Caco-2 (cell line): Measurements from ENCODE around the gene TMPRSS4. TPM values are rescaled to one million over a fixed set of nuclear protein-coding genes. Genes with fewer than 3 reads are reported as not detected.

Experiments
- BruUV-seq: library from RNA; stranded (reverse); fragments of 400-500 nt; replicated peaks from 2 replicates; lab custom pipeline; 2021; lab: Mats Ljungman, UMichigan
- CTCF ChIA-PET: fragments of 300-600 bp; sonication (Branson Sonifier 250); formaldehyde crosslinking; loops from one replicate; lab custom pipeline; 2022; ENCODE audit warnings: antibody characterized with exemption; lab: Charles Lee
- POLR2A ChIA-PET: fragments of 300-600 bp; sonication (Branson Sonifier 250); formaldehyde crosslinking; loops from one replicate; lab custom pipeline; 2022; ENCODE audit warnings: antibody characterized with exemption; lab: Charles Lee
- DNase-seq, 2 experiments: peaks; one replicate each; pipeline versions ENCODE4 v3.0.0 to v3.0.0-alpha.2; 2020 to 2022
- H3K27me3 ChIP-seq: replicated peaks from 2 replicates; pipeline ENCODE4 v1.6.0; 2011; ENCODE audit warnings: low read length; ENCODE audit not compliant: control insufficient read depth, insufficient read depth
- H3K36me3 ChIP-seq: 2 replicates; pipeline ENCODE4 v1.5.1; 2011; ENCODE audit warnings: low read length; ENCODE audit not compliant: control insufficient read depth, insufficient read depth
- H3K4me1 ChIP-seq: fragments of 250-450 bp; sonication (Bioruptor Pico); 2 replicates; pipeline ENCODE4 v1.5.1; 2020; ENCODE audit warnings: mild to moderate bottlenecking
- H3K4me3 ChIP-seq: 2 replicates; pipeline ENCODE4 v1.5.1; 2011; ENCODE audit warnings: low read depth, mild to moderate bottlenecking, control low read depth, low read length
- H3K9me3 ChIP-seq: fragments of 250-450 bp; sonication (Bioruptor Pico); 2 replicates; pipeline ENCODE4 v1.5.1; 2020; ENCODE audit warnings: mild to moderate bottlenecking, moderate library complexity
- H3K27ac Mint-ChIP-seq: one replicate; pipeline ENCODE4 v1.8.0; 2022; ENCODE audit warnings: mixed read lengths; ENCODE audit not compliant: unreplicated experiment
- H3K27me3 Mint-ChIP-seq: one replicate; pipeline ENCODE4 v1.8.0; 2022; ENCODE audit warnings: mixed read lengths; ENCODE audit not compliant: insufficient read depth, unreplicated experiment
- H3K36me3 Mint-ChIP-seq: one replicate; pipeline ENCODE4 v1.8.0; 2022; ENCODE audit warnings: mild to moderate bottlenecking, mixed read lengths; ENCODE audit not compliant: insufficient read depth, unreplicated experiment
- H3K4me1 Mint-ChIP-seq: one replicate; pipeline ENCODE4 v1.8.0; 2022; ENCODE audit warnings: low read depth, mixed read lengths; ENCODE audit not compliant: unreplicated experiment
- H3K4me3 Mint-ChIP-seq: one replicate; pipeline ENCODE4 v1.8.0; 2022; ENCODE audit warnings: mild to moderate bottlenecking, moderate library complexity, mixed read lengths; ENCODE audit not compliant: unreplicated experiment
- H3K9me3 Mint-ChIP-seq: one replicate; pipeline ENCODE4 v1.8.0; 2022; ENCODE audit warnings: mixed read lengths; ENCODE audit not compliant: unreplicated experiment
- intact Hi-C: fragments of 100-400 bp; cut with micrococcal nuclease; formaldehyde crosslinking; loops from one replicate; pipeline ENCODE4 v1.10.0; 2022; ENCODE audit not compliant: unreplicated experiment
- total RNA-seq: library from RNA; stranded (reverse); gene quantifications from 2 replicates; pipeline ENCODE4 v1.2.3, GENCODE V29; 2022
- TF ChIP-seq, protein P1 (sequence below), 2 experiments: fragments of 200-600 bp in 1 of 2; IDR thresholded peaks; 1 replicate in 1 of 2; 2 replicates in 1 of 2; pipeline versions ENCODE4 v1.5.1 to v1.8.0; 2011 to 2022; ENCODE audit warnings: antibody characterized with exemption in 1 of 2, control low read depth in 1 of 2, inconsistent platforms in 1 of 2, low read depth in 1 of 2, low read length in 1 of 2, mild to moderate bottlenecking in 1 of 2, moderate library complexity in 1 of 2; ENCODE audit not compliant: insufficient read depth in 1 of 2, severe bottlenecking in 1 of 2, unreplicated experiment in 1 of 2

Gene TMPRSS4
- total RNA-seq, 1 experiment from 2014 or later, result 86.4 TPM

DNA sequence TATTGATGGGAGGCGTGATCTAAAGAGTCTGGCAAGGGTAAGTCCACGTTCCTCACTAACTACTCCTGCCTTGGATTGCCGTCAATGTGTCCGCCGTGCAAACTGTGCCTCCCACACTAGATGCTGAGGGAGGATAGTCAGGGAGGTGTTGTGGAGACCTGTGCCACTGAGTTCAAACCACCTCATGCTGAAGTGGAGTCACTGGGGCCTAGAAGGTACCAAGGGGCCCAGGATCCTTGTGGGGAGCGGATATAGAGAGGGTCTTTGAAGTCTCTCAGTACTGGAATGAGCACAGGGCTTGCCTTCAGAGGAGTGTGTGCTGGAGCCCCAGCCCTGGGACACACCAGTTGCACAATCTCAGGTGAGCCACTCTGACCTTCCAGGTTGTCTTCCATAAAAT, 27.1 kb upstream of the TMPRSS4 start:
- Mint-ChIP-seq H3K9me3 (no peaks in the 10 kb centered on the region), H3K36me3 (no peaks in the 10 kb centered on the region), H3K4me3 (no peak overlapping the region), H3K4me1 (no peaks in the 10 kb centered on the region), H3K27ac (no peak overlapping the region), H3K27me3 (peaks cover 8% of the 10 kb centered on the region)
- TF ChIP-seq, protein P1, sequence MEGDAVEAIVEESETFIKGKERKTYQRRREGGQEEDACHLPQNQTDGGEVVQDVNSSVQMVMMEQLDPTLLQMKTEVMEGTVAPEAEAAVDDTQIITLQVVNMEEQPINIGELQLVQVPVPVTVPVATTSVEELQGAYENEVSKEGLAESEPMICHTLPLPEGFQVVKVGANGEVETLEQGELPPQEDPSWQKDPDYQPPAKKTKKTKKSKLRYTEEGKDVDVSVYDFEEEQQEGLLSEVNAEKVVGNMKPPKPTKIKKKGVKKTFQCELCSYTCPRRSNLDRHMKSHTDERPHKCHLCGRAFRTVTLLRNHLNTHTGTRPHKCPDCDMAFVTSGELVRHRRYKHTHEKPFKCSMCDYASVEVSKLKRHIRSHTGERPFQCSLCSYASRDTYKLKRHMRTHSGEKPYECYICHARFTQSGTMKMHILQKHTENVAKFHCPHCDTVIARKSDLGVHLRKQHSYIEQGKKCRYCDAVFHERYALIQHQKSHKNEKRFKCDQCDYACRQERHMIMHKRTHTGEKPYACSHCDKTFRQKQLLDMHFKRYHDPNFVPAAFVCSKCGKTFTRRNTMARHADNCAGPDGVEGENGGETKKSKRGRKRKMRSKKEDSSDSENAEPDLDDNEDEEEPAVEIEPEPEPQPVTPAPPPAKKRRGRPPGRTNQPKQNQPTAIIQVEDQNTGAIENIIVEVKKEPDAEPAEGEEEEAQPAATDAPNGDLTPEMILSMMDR (IDR thresholded peaks at IDR 0.05; ENCODE audit: insufficient read depth in 1 of 2, low read depth in 1 of 2, low read length in 1 of 2, severe bottlenecking in 1 of 2, unreplicated experiment in 1 of 2), result no peak
- no peak for DNase-seq
- CTCF ChIA-PET, result no interaction called here
- H3K4me3 ChIP-seq, result no peak overlapping the region
- no peaks in the 10 kb centered on the region for H3K9me3 ChIP-seq
- H3K4me1 ChIP-seq, result no peaks in the 10 kb centered on the region
- no TSS peak for BruUV-seq
- H3K27me3 ChIP-seq, result no peaks in the 10 kb centered on the region
- intact Hi-C loops, result loop anchor here (5.0 kb wide), 1 partner anchor 62 kb away; the partner anchor contains the start of gene IL10RA
- POLR2A ChIA-PET, result no interaction called here
- H3K36me3 ChIP-seq, result no peaks in the 10 kb centered on the region

DNA sequence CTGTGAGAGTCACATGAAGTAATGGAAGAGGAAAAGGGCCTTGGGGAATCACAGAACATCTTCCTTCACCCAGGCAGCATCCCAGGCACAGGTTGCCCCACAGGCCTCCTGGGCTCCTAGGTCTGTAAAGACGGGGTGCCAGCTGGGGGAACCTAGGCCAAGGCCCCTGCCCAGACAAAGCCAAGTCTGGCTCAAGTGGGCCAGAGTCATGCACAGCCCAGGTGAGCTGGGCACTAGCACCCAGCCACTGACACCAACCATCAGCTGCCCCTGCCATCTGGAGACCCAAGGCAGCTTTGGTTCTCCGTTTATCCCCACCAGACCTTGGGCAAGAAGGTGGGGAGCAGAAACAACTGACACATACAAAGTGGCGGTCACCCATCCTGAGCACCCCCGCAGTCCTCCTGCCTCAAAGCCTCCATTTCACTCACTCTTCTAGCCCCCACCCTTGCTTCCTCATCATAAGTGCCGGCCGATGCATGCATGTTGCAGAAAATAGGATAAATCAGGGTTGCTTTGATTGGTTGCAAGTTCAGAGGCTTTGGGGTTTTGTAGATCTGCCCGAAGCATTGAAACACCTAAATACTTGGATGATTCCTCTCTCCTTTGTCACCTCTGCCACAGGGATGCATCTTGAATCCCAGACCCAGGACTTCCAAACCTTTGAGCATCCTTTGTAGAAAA, 26.5 kb upstream of the TMPRSS4 start:
- no peaks in the 10 kb centered on the region for H3K36me3 ChIP-seq
- no peak overlapping the region for H3K4me3 ChIP-seq
- no peaks in the 10 kb centered on the region for H3K4me1 ChIP-seq
- no peak for DNase-seq
- no peaks in the 10 kb centered on the region for H3K9me3 Mint-ChIP-seq
- H3K9me3 ChIP-seq, result no peaks in the 10 kb centered on the region
- TF ChIP-seq, protein P1 (IDR thresholded peaks at IDR 0.05; ENCODE audit: insufficient read depth in 1 of 2, low read depth in 1 of 2, low read length in 1 of 2, severe bottlenecking in 1 of 2, unreplicated experiment in 1 of 2), result no peak
- ChIA-PET POLR2A (no interaction called here), CTCF (no interaction called here)
- intact Hi-C loops, result loop anchor here (5.0 kb wide), 1 partner anchor 63 kb away; the partner anchor contains the start of gene IL10RA
- H3K27me3 ChIP-seq, result no peaks in the 10 kb centered on the region
- no peaks in the 10 kb centered on the region for H3K4me1 Mint-ChIP-seq
- H3K27ac Mint-ChIP-seq, result no peak overlapping the region
- H3K4me3 Mint-ChIP-seq, result no peak overlapping the region
- H3K27me3 Mint-ChIP-seq, result peaks cover 4% of the 10 kb centered on the region
- no TSS peak for BruUV-seq
- H3K36me3 Mint-ChIP-seq, result no peaks in the 10 kb centered on the region

DNA sequence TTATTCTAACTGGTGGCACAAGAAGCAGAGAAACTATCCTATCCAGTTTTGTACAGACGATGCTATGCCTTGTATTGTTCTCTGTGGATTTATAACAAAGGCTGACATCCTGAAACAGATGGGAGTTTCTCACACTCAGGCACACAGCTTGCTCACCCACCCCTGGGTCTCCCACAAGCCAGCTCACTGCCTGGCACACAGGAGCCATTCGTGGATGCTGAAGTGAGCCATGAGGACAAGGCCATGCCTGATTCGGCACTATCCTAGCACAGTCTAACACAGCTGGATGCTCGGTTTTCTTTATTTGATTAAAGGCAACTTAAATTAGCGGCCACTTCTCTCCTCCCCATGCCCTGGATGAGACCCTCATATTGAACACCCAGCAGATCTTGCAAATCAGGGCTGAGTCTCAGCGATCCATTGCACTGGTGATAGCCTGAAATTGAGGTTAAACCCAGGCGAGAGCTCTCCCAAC, 25.7 kb upstream of the TMPRSS4 start:
- no peak overlapping the region for H3K4me3 ChIP-seq
- Mint-ChIP-seq H3K4me1 (no peaks in the 10 kb centered on the region), H3K27me3 (no peaks in the 10 kb centered on the region), H3K4me3 (no peak overlapping the region), H3K36me3 (no peaks in the 10 kb centered on the region), H3K9me3 (no peaks in the 10 kb centered on the region), H3K27ac (no peak overlapping the region)
- H3K4me1 ChIP-seq, result no peaks in the 10 kb centered on the region
- intact Hi-C loops, result loop anchor here (5.0 kb wide), 1 partner anchor 64 kb away; the partner anchor contains the start of gene IL10RA
- no TSS peak for BruUV-seq
- H3K27me3 ChIP-seq, result no peaks in the 10 kb centered on the region
- POLR2A ChIA-PET, result no interaction called here
- DNase-seq, result no peak
- CTCF ChIA-PET, result interaction anchor here (3.1 kb wide), 1 partner anchor 101 kb away, joined by 36 read pairs; no protein-coding TSS in a partner anchor
- TF ChIP-seq, protein P1 (IDR thresholded peaks at IDR 0.05; ENCODE audit: insufficient read depth in 1 of 2, low read depth in 1 of 2, low read length in 1 of 2, severe bottlenecking in 1 of 2, unreplicated experiment in 1 of 2), result no peak
- H3K9me3 ChIP-seq, result no peaks in the 10 kb centered on the region
- no peaks in the 10 kb centered on the region for H3K36me3 ChIP-seq
